Measurements from ENCODE around the gene FETUB. TPM values are rescaled to one million over a fixed set of nuclear protein-coding genes. Genes with fewer than 3 reads are reported as not detected.

Gene FETUB
- total and polyA plus RNA-seq, 2 donors, result 0.09 to 1.8 TPM

GRCh38 chr3:186612065-186612464 is 28.1 kb upstream of the FETUB start:
- H3K4me1 ChIP-seq (ENCODE audit: control insufficient read depth in 2 of 2, insufficient read depth in 2 of 2, low read length in 2 of 2), result peaks cover 2 to 10% of the 10 kb centered on the region in 2 donors
- peaks cover 0 to 23% of the 10 kb centered on the region in 2 donors for H3K27me3 ChIP-seq (ENCODE audit: control insufficient read depth in 2 of 2, insufficient read depth in 1 of 2, low read length in 1 of 2)
- peaks cover 0 to 5% of the 10 kb centered on the region in 2 donors for H3K9me3 ChIP-seq (ENCODE audit: control insufficient read depth in 2 of 2, insufficient read depth in 1 of 2, low read length in 1 of 2)
- H3K4me3 ChIP-seq (ENCODE audit: low read length in 2 of 2), result no peak overlapping the region
- no peak for DNase-seq (ENCODE audit: low read depth in 6 of 9, low spot score in 9 of 9)
- H3K27ac ChIP-seq (ENCODE audit: low read depth in 1 of 2, low read length in 1 of 2), result no peak overlapping the region
- 88% methylated on average over 5 of the region's 5 CpGs for WGBS
- H3K36me3 ChIP-seq (ENCODE audit: control insufficient read depth in 2 of 2, insufficient read depth in 2 of 2, low read length in 1 of 2), result no peaks in the 10 kb centered on the region

- Histone ChIP-seq H3K9me3 (ENCODE audit: control insufficient read depth in 2 of 2, insufficient read depth in 1 of 2, low read length in 1 of 2) (peaks cover 0 to 5% of the 10 kb centered on the region in 2 donors), H3K27ac (ENCODE audit: low read depth in 1 of 2, low read length in 1 of 2) (no peak within 1 kb of the TSS), H3K4me3 (ENCODE audit: low read length in 2 of 2) (no peak within 1 kb of the TSS), H3K36me3 (ENCODE audit: control insufficient read depth in 2 of 2, insufficient read depth in 2 of 2, low read length in 1 of 2) (no peaks in the 10 kb centered on the region), H3K4me1 (ENCODE audit: control insufficient read depth in 2 of 2, insufficient read depth in 2 of 2, low read length in 2 of 2) (peaks cover 2 to 13% of the 10 kb centered on the region in 2 donors), H3K27me3 (ENCODE audit: control insufficient read depth in 2 of 2, insufficient read depth in 1 of 2, low read length in 1 of 2) (peaks cover 0 to 32% of the 10 kb centered on the region in 2 donors)
- DNase-seq (ENCODE audit: low read depth in 6 of 9, low spot score in 9 of 9), result no peak
- 96% methylated on average over 7 of the region's 7 CpGs for WGBS
These were observed 27.2 kb upstream of the FETUB start, which contains the start of gene AHSG for GRCh38 chr3:186612721-186613636. Gene AHSG (plus strand): TSS chr3:186613060. CDS start chr3:186613142, 82 bp downstream.

- peaks cover 2 to 13% of the 10 kb centered on the region in 2 donors for H3K4me1 ChIP-seq (ENCODE audit: control insufficient read depth in 2 of 2, insufficient read depth in 2 of 2, low read length in 2 of 2)
- no peak overlapping the region for H3K4me3 ChIP-seq (ENCODE audit: low read length in 2 of 2)
- peaks cover 0 to 5% of the 10 kb centered on the region in 2 donors for H3K9me3 ChIP-seq (ENCODE audit: control insufficient read depth in 2 of 2, insufficient read depth in 1 of 2, low read length in 1 of 2)
- H3K36me3 ChIP-seq (ENCODE audit: control insufficient read depth in 2 of 2, insufficient read depth in 2 of 2, low read length in 1 of 2), result no peaks in the 10 kb centered on the region
- no peak for DNase-seq (ENCODE audit: low read depth in 6 of 9, low spot score in 9 of 9)
- peaks cover 4 to 40% of the 10 kb centered on the region in 2 donors for H3K27me3 ChIP-seq (ENCODE audit: control insufficient read depth in 2 of 2, insufficient read depth in 1 of 2, low read length in 1 of 2)
- WGBS, result 62% methylated on average over 4 of the region's 4 CpGs
- H3K27ac ChIP-seq (ENCODE audit: low read depth in 1 of 2, low read length in 1 of 2), result no peak overlapping the region
These were observed 26.4 kb upstream of the FETUB start for GRCh38 chr3:186613637-186614265.

- H3K4me3 ChIP-seq (ENCODE audit: low read length in 2 of 2), result no peak overlapping the region
- H3K27me3 ChIP-seq (ENCODE audit: control insufficient read depth in 2 of 2, insufficient read depth in 1 of 2, low read length in 1 of 2), result peaks cover 4 to 41% of the 10 kb centered on the region in 2 donors
- peaks cover 0 to 5% of the 10 kb centered on the region in 2 donors for H3K9me3 ChIP-seq (ENCODE audit: control insufficient read depth in 2 of 2, insufficient read depth in 1 of 2, low read length in 1 of 2)
- WGBS, result 40% methylated on average over 6 of the region's 6 CpGs
- no peak overlapping the region for H3K27ac ChIP-seq (ENCODE audit: low read depth in 1 of 2, low read length in 1 of 2)
- H3K36me3 ChIP-seq (ENCODE audit: control insufficient read depth in 2 of 2, insufficient read depth in 2 of 2, low read length in 1 of 2), result no peaks in the 10 kb centered on the region
- H3K4me1 ChIP-seq (ENCODE audit: control insufficient read depth in 2 of 2, insufficient read depth in 2 of 2, low read length in 2 of 2), result peaks cover 2 to 13% of the 10 kb centered on the region in 2 donors
- no peak for DNase-seq (ENCODE audit: low read depth in 6 of 9, low spot score in 9 of 9)
These were observed 26.0 kb upstream of the FETUB start for GRCh38 chr3:186614266-186614596.

GRCh38 chr3:186614597-186615483 is 25.4 kb upstream of the FETUB start:
- no peak overlapping the region for H3K27ac ChIP-seq (ENCODE audit: low read depth in 1 of 2, low read length in 1 of 2)
- H3K9me3 ChIP-seq (ENCODE audit: control insufficient read depth in 2 of 2, insufficient read depth in 1 of 2, low read length in 1 of 2), result peaks cover 0 to 5% of the 10 kb centered on the region in 2 donors
- H3K4me3 ChIP-seq (ENCODE audit: low read length in 2 of 2), result no peak overlapping the region
- peak; percentile 54 to 88 (median 70) for DNase-seq (ENCODE audit: low read depth in 6 of 9, low spot score in 9 of 9)
- H3K4me1 ChIP-seq (ENCODE audit: control insufficient read depth in 2 of 2, insufficient read depth in 2 of 2, low read length in 2 of 2), result peaks cover 2 to 13% of the 10 kb centered on the region in 2 donors
- 33% methylated on average over 16 of the region's 16 CpGs for WGBS
- peaks cover 4 to 41% of the 10 kb centered on the region in 2 donors for H3K27me3 ChIP-seq (ENCODE audit: control insufficient read depth in 2 of 2, insufficient read depth in 1 of 2, low read length in 1 of 2)
- H3K36me3 ChIP-seq (ENCODE audit: control insufficient read depth in 2 of 2, insufficient read depth in 2 of 2, low read length in 1 of 2), result no peaks in the 10 kb centered on the region

GRCh38 chr3:186616299-186616617 is 23.9 kb upstream of the FETUB start:
- Histone ChIP-seq H3K36me3 (ENCODE audit: control insufficient read depth in 2 of 2, insufficient read depth in 2 of 2, low read length in 1 of 2) (no peaks in the 10 kb centered on the region), H3K27me3 (ENCODE audit: control insufficient read depth in 2 of 2, insufficient read depth in 1 of 2, low read length in 1 of 2) (peaks cover 4 to 44% of the 10 kb centered on the region in 2 donors), H3K27ac (ENCODE audit: low read depth in 1 of 2, low read length in 1 of 2) (no peak overlapping the region), H3K4me1 (ENCODE audit: control insufficient read depth in 2 of 2, insufficient read depth in 2 of 2, low read length in 2 of 2) (peaks cover 2 to 13% of the 10 kb centered on the region in 2 donors), H3K9me3 (ENCODE audit: control insufficient read depth in 2 of 2, insufficient read depth in 1 of 2, low read length in 1 of 2) (peaks cover 0 to 5% of the 10 kb centered on the region in 2 donors), H3K4me3 (ENCODE audit: low read length in 2 of 2) (no peak overlapping the region)
- no peak for DNase-seq (ENCODE audit: low read depth in 6 of 9, low spot score in 9 of 9)
- whole genome bisulfite sequencing, result 97% methylated on average over 8 of the region's 8 CpGs

- Histone ChIP-seq H3K4me3 (ENCODE audit: low read length in 2 of 2) (no peak overlapping the region), H3K27ac (ENCODE audit: low read depth in 1 of 2, low read length in 1 of 2) (no peak overlapping the region)
- WGBS, result 26% methylated on average over 31 of the region's 31 CpGs
These were observed 22.9 kb upstream of the FETUB start for GRCh38 chr3:186617036-186617946.

GRCh38 chr3:186618318-186618938 is 21.8 kb upstream of the FETUB start:
- Histone ChIP-seq H3K4me3 (ENCODE audit: low read length in 2 of 2) (no peak overlapping the region), H3K27ac (ENCODE audit: low read depth in 1 of 2, low read length in 1 of 2) (no peak overlapping the region), H3K27me3 (ENCODE audit: control insufficient read depth in 2 of 2, insufficient read depth in 1 of 2, low read length in 1 of 2) (peaks cover 4 to 34% of the 10 kb centered on the region in 2 donors), H3K9me3 (ENCODE audit: control insufficient read depth in 2 of 2, insufficient read depth in 1 of 2, low read length in 1 of 2) (peaks cover 0 to 5% of the 10 kb centered on the region in 2 donors), H3K4me1 (ENCODE audit: control insufficient read depth in 2 of 2, insufficient read depth in 2 of 2, low read length in 2 of 2) (peaks cover 2 to 13% of the 10 kb centered on the region in 2 donors), H3K36me3 (ENCODE audit: control insufficient read depth in 2 of 2, insufficient read depth in 2 of 2, low read length in 1 of 2) (no peaks in the 10 kb centered on the region)
- DNase-seq (ENCODE audit: low read depth in 6 of 9, low spot score in 9 of 9), result no peak
- WGBS, result 95% methylated on average over 8 of the region's 8 CpGs

More at GRCh38 chr3:186617036-186617946, 22.9 kb upstream of the FETUB start:
- peaks cover 2 to 13% of the 10 kb centered on the region in 2 donors for H3K4me1 ChIP-seq (ENCODE audit: control insufficient read depth in 2 of 2, insufficient read depth in 2 of 2, low read length in 2 of 2)
- peaks cover 4 to 41% of the 10 kb centered on the region in 2 donors for H3K27me3 ChIP-seq (ENCODE audit: control insufficient read depth in 2 of 2, insufficient read depth in 1 of 2, low read length in 1 of 2)
- no peaks in the 10 kb centered on the region for H3K36me3 ChIP-seq (ENCODE audit: control insufficient read depth in 2 of 2, insufficient read depth in 2 of 2, low read length in 1 of 2)
- peak; percentile 58 to 91 (median 74) for DNase-seq (ENCODE audit: low read depth in 6 of 9, low spot score in 9 of 9)
- peaks cover 0 to 5% of the 10 kb centered on the region in 2 donors for H3K9me3 ChIP-seq (ENCODE audit: control insufficient read depth in 2 of 2, insufficient read depth in 1 of 2, low read length in 1 of 2)
